ENCODE measurements around the gene LAMB1.
"Not testable (repeated sequence)": the region's sequence is repeated elsewhere in the genome, so short reads cannot be mapped to it uniquely, and the experiment has no call there.

The LAMB1 gene

GRCh38 chr7:107958764-107959526, 44.0 kb downstream of the LAMB1 start:
- H4K20me1 ChIP-seq (ENCODE audit: insufficient read depth, low read length), result no peaks in the 10 kb centered on the region
- no peaks in the 10 kb centered on the region for H3K27me3 ChIP-seq (ENCODE audit: low read depth, low read length)
- H3K4me3 ChIP-seq (ENCODE audit: low read length), result no peak overlapping the region
- no peak overlapping the region for H3K27ac ChIP-seq (ENCODE audit: low read length)
- H3K9ac ChIP-seq (ENCODE audit: low read length), result no peak overlapping the region
- H3K36me3 ChIP-seq (replicated peaks; ENCODE audit: low read depth, low read length), result no peaks in the 10 kb centered on the region
- no peaks in the 10 kb centered on the region for H3K79me2 ChIP-seq (ENCODE audit: low read length)
- no peak for TF ChIP-seq CTCF (IDR thresholded peaks at IDR 0.05; ENCODE audit: low read depth, low read length)
- no peak for TF ChIP-seq EZH2phosphoT487 (IDR thresholded peaks at IDR 0.05; ENCODE audit: low read depth)
- H2AFZ ChIP-seq (ENCODE audit: low read depth, low read length), result no peak overlapping the region
- H3K4me2 ChIP-seq (ENCODE audit: low read length), result no peak overlapping the region
- H3K9me3 ChIP-seq (ENCODE audit: insufficient read depth, low read length), result no peaks in the 10 kb centered on the region
- H3K4me1 ChIP-seq (ENCODE audit: low read length), result no peaks in the 10 kb centered on the region

- TF ChIP-seq CTCF (IDR thresholded peaks at IDR 0.05; ENCODE audit: low read depth, low read length) (no peak), EZH2phosphoT487 (IDR thresholded peaks at IDR 0.05; ENCODE audit: low read depth) (no peak)
- Histone ChIP-seq H4K20me1 (ENCODE audit: insufficient read depth, low read length) (no peaks in the 10 kb centered on the region), H3K4me2 (ENCODE audit: low read length) (no peak overlapping the region), H3K27me3 (ENCODE audit: low read depth, low read length) (no peaks in the 10 kb centered on the region), H3K9ac (ENCODE audit: low read length) (no peak overlapping the region), H3K9me3 (ENCODE audit: insufficient read depth, low read length) (no peaks in the 10 kb centered on the region), H3K4me1 (ENCODE audit: low read length) (no peaks in the 10 kb centered on the region), H3K36me3 (replicated peaks; ENCODE audit: low read depth, low read length) (no peaks in the 10 kb centered on the region), H3K27ac (ENCODE audit: low read length) (no peak overlapping the region), H3K4me3 (ENCODE audit: low read length) (no peak overlapping the region), H2AFZ (ENCODE audit: low read depth, low read length) (no peak overlapping the region), H3K79me2 (ENCODE audit: low read length) (no peaks in the 10 kb centered on the region)
Observed at GRCh38 chr7:107957436-107957835, 45.5 kb downstream of the LAMB1 start.

GRCh38 chr7:107956950-107957349, 46.0 kb downstream of the LAMB1 start:
- H3K9me3 ChIP-seq (ENCODE audit: insufficient read depth, low read length); H3K4me2 ChIP-seq (ENCODE audit: low read length); H3K27me3 ChIP-seq (ENCODE audit: low read depth, low read length): not testable (repeated sequence)

GRCh38 chr7:107955394-107955793, 47.6 kb downstream of the LAMB1 start:
- TF ChIP-seq CTCF (IDR thresholded peaks at IDR 0.05; ENCODE audit: low read depth, low read length) (no peak), EZH2phosphoT487 (IDR thresholded peaks at IDR 0.05; ENCODE audit: low read depth) (no peak)
- H3K9ac ChIP-seq (ENCODE audit: low read length), result no peak overlapping the region
- H3K9me3 ChIP-seq (ENCODE audit: insufficient read depth, low read length), result no peaks in the 10 kb centered on the region
- H3K79me2 ChIP-seq (ENCODE audit: low read length), result no peaks in the 10 kb centered on the region
- no peaks in the 10 kb centered on the region for H3K4me1 ChIP-seq (ENCODE audit: low read length)
- H3K27me3 ChIP-seq (ENCODE audit: low read depth, low read length), result no peaks in the 10 kb centered on the region
- no peak overlapping the region for H2AFZ ChIP-seq (ENCODE audit: low read depth, low read length)
- H3K4me3 ChIP-seq (ENCODE audit: low read length), result no peak overlapping the region
- H4K20me1 ChIP-seq (ENCODE audit: insufficient read depth, low read length), result no peaks in the 10 kb centered on the region
- H3K36me3 ChIP-seq (replicated peaks; ENCODE audit: low read depth, low read length), result no peaks in the 10 kb centered on the region
- H3K27ac ChIP-seq (ENCODE audit: low read length), result no peak overlapping the region
- no peak overlapping the region for H3K4me2 ChIP-seq (ENCODE audit: low read length)

More at GRCh38 chr7:107956950-107957349, 46.0 kb downstream of the LAMB1 start:
- not testable (repeated sequence) for H3K9ac ChIP-seq (ENCODE audit: low read length); H3K79me2 ChIP-seq (ENCODE audit: low read length); H4K20me1 ChIP-seq (ENCODE audit: insufficient read depth, low read length); H3K36me3 ChIP-seq (replicated peaks; ENCODE audit: low read depth, low read length); H2AFZ ChIP-seq (ENCODE audit: low read depth, low read length); H3K27ac ChIP-seq (ENCODE audit: low read length); H3K4me3 ChIP-seq (ENCODE audit: low read length); H3K4me1 ChIP-seq (ENCODE audit: low read length)

Data from OCI-LY3 (cell line).